H1 (cell line): ENCODE results near the gene L3HYPDH. TPM values are rescaled to one million over a fixed set of nuclear protein-coding genes. Genes with fewer than 3 reads are reported as not detected.

Experiments
- CTCF ChIA-PET: fragments of 300-600 bp; sonication (Branson Sonifier 250); formaldehyde crosslinking; loops from one replicate; lab custom pipeline; 2021; ENCODE audit not compliant: partially characterized antibody; lab: Charles Lee
- POLR2A ChIA-PET: fragments of 300-600 bp; sonication (Branson Sonifier 250); formaldehyde crosslinking; loops from one replicate; lab custom pipeline; 2021; ENCODE audit warnings: inconsistent platforms; ENCODE audit not compliant: partially characterized antibody; lab: Charles Lee
- DNase-seq, 2 experiments: peaks; one replicate each; pipeline versions ENCODE4 v3.0.0 to v3.0.0-alpha.2; 2010 to 2022; ENCODE audit warnings: low spot score in 2 of 2, low read depth in 1 of 2, mixed read lengths in 1 of 2
- FAIRE-seq: peaks from 2 replicates; lab custom pipeline; 2011; peaks lifted over from hg19 to GRCh38; lab: Jason Lieb, UNC
- H2AFZ ChIP-seq: 2 replicates; pipeline ENCODE4 v1.8.1; 2012; ENCODE audit warnings: low read length, inconsistent platforms
- H2AK5ac ChIP-seq: 2 replicates; pipeline ENCODE4 v1.6.1; 2013; ENCODE audit warnings: low read depth, low read length
- H2BK120ac ChIP-seq: replicated peaks from 2 replicates; pipeline ENCODE3; 2013; ENCODE audit warnings: low read depth, low read length, inconsistent platforms
- H2BK12ac ChIP-seq: 2 replicates; pipeline ENCODE4 v1.6.1; 2013; ENCODE audit warnings: low read depth, low read length
- H2BK15ac ChIP-seq: 2 replicates; pipeline ENCODE4 v1.6.1; 2013; ENCODE audit warnings: low read length
- H2BK20ac ChIP-seq: 2 replicates; pipeline ENCODE4 v1.6.1; 2013; ENCODE audit warnings: low read length
- H2BK5ac ChIP-seq: 2 replicates; pipeline ENCODE4 v1.6.1; 2013; ENCODE audit warnings: low read depth, low read length
- H3K14ac ChIP-seq: 2 replicates; pipeline ENCODE4 v1.6.1; 2013; ENCODE audit warnings: inconsistent platforms; ENCODE audit not compliant: insufficient read length
- H3K18ac ChIP-seq: 2 replicates; pipeline ENCODE4 v1.6.1; 2013; ENCODE audit warnings: low read length; ENCODE audit errors: extremely low read depth
- H3K23ac ChIP-seq: 2 replicates; pipeline ENCODE4 v1.6.1; 2013; ENCODE audit warnings: inconsistent platforms; ENCODE audit not compliant: insufficient read length
- H3K23me2 ChIP-seq: 2 replicates; pipeline ENCODE4 v1.6.1; 2013; ENCODE audit warnings: low read depth, low read length
- H3K27ac ChIP-seq: 2 replicates; pipeline ENCODE4 v1.6.1; 2011; ENCODE audit warnings: low read depth, low read length, inconsistent platforms
- H3K27me3 ChIP-seq, 4 experiments: replicated peaks in 1 of 4; 1 replicate in 1 of 4; 2 replicates in 3 of 4; pipeline versions ENCODE4 v1.6.1 to v1.8.1; 2011 to 2013; ENCODE audit warnings: low read length in 3 of 4, mild to moderate bottlenecking in 3 of 4, inconsistent platforms in 2 of 4, mixed read lengths in 2 of 4, moderate library complexity in 1 of 4; ENCODE audit not compliant: control insufficient read depth in 3 of 4, insufficient read depth in 3 of 4; ENCODE audit errors: extremely low read depth in 1 of 4
- H3K36me3 ChIP-seq, 4 experiments: 2 replicates each; pipeline versions ENCODE4 v1.6.1 to v1.8.1; 2011 to 2013; ENCODE audit warnings: mild to moderate bottlenecking in 4 of 4, low read length in 3 of 4, moderate library complexity in 2 of 4, control low read depth in 1 of 4, inconsistent platforms in 1 of 4; ENCODE audit not compliant: insufficient read depth in 4 of 4, control insufficient read depth in 2 of 4
- H3K4ac ChIP-seq: replicated peaks from 2 replicates; pipeline ENCODE3; 2013; ENCODE audit warnings: low read length, low read depth, mixed read lengths, inconsistent platforms; ENCODE audit not compliant: insufficient read length
- H3K4me1 ChIP-seq, 4 experiments: replicated peaks in 1 of 4; 1 replicate in 1 of 4; 2 replicates in 3 of 4; pipeline versions ENCODE4 v1.6.1 to v1.8.1; 2011 to 2013; ENCODE audit warnings: low read length in 3 of 4, inconsistent platforms in 2 of 4, mixed read lengths in 1 of 4; ENCODE audit not compliant: insufficient read depth in 4 of 4, control insufficient read depth in 3 of 4
- H3K4me2 ChIP-seq, 2 experiments: 2 replicates each; pipeline versions ENCODE4 v1.6.1 to v1.8.1; 2011 to 2013; ENCODE audit warnings: low read depth in 2 of 2, low read length in 2 of 2, control low read depth in 1 of 2, inconsistent platforms in 1 of 2, mild to moderate bottlenecking in 1 of 2; ENCODE audit not compliant: insufficient read depth in 1 of 2
- H3K4me3 ChIP-seq, 4 experiments: fragments of 200-600, 300-600 bp in 1 of 4; sonication (generic), shearing (Covaris generic), sonication (Bioruptor Twin) in 1 of 4; 2 replicates each; pipeline versions ENCODE4 v1.5.1 to v1.8.1; 2011 to 2016; ENCODE audit warnings: low read length in 4 of 4, low read depth in 3 of 4, control low read depth in 2 of 4, inconsistent platforms in 2 of 4, mild to moderate bottlenecking in 2 of 4, mixed read lengths in 1 of 4, moderate library complexity in 1 of 4; ENCODE audit not compliant: insufficient read depth in 2 of 4; ENCODE audit errors: extremely low read depth in 1 of 4
- H3K56ac ChIP-seq: replicated peaks from 2 replicates; pipeline ENCODE3; 2013; ENCODE audit warnings: low read depth, mild to moderate bottlenecking, mixed read lengths, low read length, inconsistent platforms; ENCODE audit not compliant: insufficient read length
- H3K79me1 ChIP-seq: 2 replicates; pipeline ENCODE4 v1.6.1; 2013; ENCODE audit warnings: low read depth, low read length, control low read depth
- H3K79me2 ChIP-seq, 2 experiments: 2 replicates each; pipeline versions ENCODE4 v1.6.1 to v1.8.1; 2012 to 2013; ENCODE audit warnings: low read length in 2 of 2, mild to moderate bottlenecking in 2 of 2, inconsistent platforms in 1 of 2; ENCODE audit not compliant: insufficient read depth in 2 of 2, control insufficient read depth in 1 of 2
- H3K9ac ChIP-seq, 4 experiments: replicated peaks in 1 of 4; 1 replicate in 1 of 4; 2 replicates in 3 of 4; pipeline versions ENCODE4 v1.6.1 to v1.8.1; 2011 to 2013; ENCODE audit warnings: low read depth in 3 of 4, low read length in 3 of 4, control low read depth in 2 of 4, mild to moderate bottlenecking in 2 of 4, moderate library complexity in 2 of 4, inconsistent platforms in 1 of 4; ENCODE audit errors: extremely low read depth in 1 of 4
- H3K9me3 ChIP-seq, 2 experiments: 2 replicates each; pipeline versions ENCODE4 v1.6.1 to v1.8.1; 2012 to 2013; ENCODE audit warnings: mild to moderate bottlenecking in 2 of 2, moderate library complexity in 2 of 2, control low read depth in 1 of 2, inconsistent platforms in 1 of 2, low read depth in 1 of 2, low read length in 1 of 2, mixed read lengths in 1 of 2; ENCODE audit not compliant: insufficient read depth in 2 of 2
- H4K20me1 ChIP-seq, 2 experiments: replicated peaks in 1 of 2; 2 replicates each; pipeline versions ENCODE3 to v1.8.1; 2011 to 2013; ENCODE audit warnings: inconsistent platforms in 2 of 2, low read length in 2 of 2, mild to moderate bottlenecking in 1 of 2; ENCODE audit not compliant: insufficient read depth in 2 of 2, control insufficient read depth in 1 of 2
- H4K5ac ChIP-seq: 2 replicates; pipeline ENCODE4 v1.6.1; 2013; ENCODE audit warnings: low read length, low read depth, mixed read lengths, inconsistent platforms; ENCODE audit not compliant: insufficient read length
- H4K8ac ChIP-seq: 2 replicates; pipeline ENCODE4 v1.8.0; 2013; ENCODE audit warnings: mild to moderate bottlenecking, moderate library complexity, low read length, inconsistent platforms; ENCODE audit not compliant: insufficient read depth; ENCODE audit errors: extremely low read depth
- H4K91ac ChIP-seq: replicated peaks from 2 replicates; pipeline ENCODE3; 2013; ENCODE audit warnings: low read length, mixed read lengths, inconsistent platforms; ENCODE audit not compliant: insufficient read length
- BCL11A ChIP-seq, 2 experiments: IDR thresholded peaks; one replicate each; pipeline ENCODE4 v1.6.1; 2011; ENCODE audit warnings: low read depth in 2 of 2, low read length in 2 of 2, mild to moderate bottlenecking in 2 of 2
- CTBP2 ChIP-seq: IDR thresholded peaks from 2 replicates; pipeline ENCODE4 v1.7.0; 2011; ENCODE audit warnings: borderline replicate concordance, mild to moderate bottlenecking, moderate library complexity, mixed read lengths, low read length; ENCODE audit not compliant: insufficient read depth, insufficient read length
- JUND ChIP-seq: IDR thresholded peaks from 2 replicates; pipeline ENCODE4 v1.6.1; 2011; ENCODE audit warnings: mild to moderate bottlenecking, improper control_type of control experiment, low read length
- NANOG ChIP-seq: IDR thresholded peaks from 2 replicates; pipeline ENCODE4 v1.6.1; 2011; ENCODE audit warnings: low read length, low read depth, mild to moderate bottlenecking, inconsistent platforms; ENCODE audit not compliant: insufficient read depth, poor library complexity, severe bottlenecking
- RAD21 ChIP-seq, 2 experiments: IDR thresholded peaks in 1 of 2; conservative IDR thresholded peaks in 1 of 2; 2 replicates each; pipeline ENCODE4 v1.6.1; 2011; ENCODE audit warnings: low read depth in 2 of 2, low read length in 2 of 2, improper control_type of control experiment in 1 of 2, inconsistent platforms in 1 of 2, mild to moderate bottlenecking in 1 of 2, moderate library complexity in 1 of 2
- RBBP5 ChIP-seq: IDR thresholded peaks from 2 replicates; pipeline ENCODE4 v1.7.1; 2012; ENCODE audit warnings: low read depth, mild to moderate bottlenecking, inconsistent platforms, low read length, moderate library complexity, borderline replicate concordance
- RFX5 ChIP-seq: IDR thresholded peaks from 2 replicates; pipeline ENCODE4 v1.6.1; 2011; ENCODE audit warnings: low read depth, low read length, improper control_type of control experiment, borderline replicate concordance
- RNF2 ChIP-seq: fragments of 200-900, 300-1000 bp; sonication (generic); IDR thresholded peaks from 2 replicates; pipeline ENCODE4 v1.7.1; 2016; ENCODE audit warnings: borderline replicate concordance, low read depth, mild to moderate bottlenecking, antibody characterized with exemption, low read length; ENCODE audit not compliant: poor library complexity, severe bottlenecking; ENCODE audit errors: missing control alignments
- SP2 ChIP-seq: IDR thresholded peaks from 2 replicates; pipeline ENCODE4 v1.6.1; 2012; ENCODE audit warnings: mild to moderate bottlenecking, low read length, inconsistent platforms
- WGBS, 2 experiments: shearing (Covaris generic) in 1 of 2; methylation state at CpG; one replicate each; pipeline versions ENCODE4 v1.1.6 to v1.1.7; 2013 to 2015; ENCODE audit warnings: low lambda C conversion rate in 2 of 2, mixed read lengths in 2 of 2, inconsistent platforms in 1 of 2, low coverage in 1 of 2, missing lambda C conversion rate in 1 of 2; ENCODE audit not compliant: insufficient replicate concordance in 2 of 2, insufficient coverage in 1 of 2, insufficient read length in 1 of 2; ENCODE audit errors: extremely low coverage in 1 of 2, missing lambda C conversion rate in 1 of 2; 5-methylcytosine and 5-hydroxymethylcytosine counted together
- polyA plus RNA-seq, 7 experiments: library from polyadenylated mRNA; depleted of rRNA in 3 of 7; stranded (reverse) in 5 of 7; unstranded in 2 of 7; fragments of >200 nt in 5 of 7; fragments of 200-250 nt in 2 of 7; gene quantifications; 1 replicate in 5 of 7; 2 replicates in 1 of 7; 4 replicates in 1 of 7; pipeline versions ENCODE4 v1.2.1 to v1.2.3, GENCODE V29; 2011 to 2013; ENCODE audit warnings: missing spikeins in 2 of 7, mixed read lengths in 2 of 7
- total RNA-seq: library from RNA; stranded (reverse); fragmentation: NEBNext Ultra II Directional; extraction: Animal tissue kit (Norgen Biotek cat#: 25700); gene quantifications from 2 replicates; pipeline ENCODE4 v1.2.1, GENCODE V29; 2021

The L3HYPDH gene
- total and polyA plus RNA-seq, 2 of the 8 experiments (the other 6 are each of a cell fraction or from before 2014, with no cell fraction given), result 11.2 to 15.8 TPM

DNA sequence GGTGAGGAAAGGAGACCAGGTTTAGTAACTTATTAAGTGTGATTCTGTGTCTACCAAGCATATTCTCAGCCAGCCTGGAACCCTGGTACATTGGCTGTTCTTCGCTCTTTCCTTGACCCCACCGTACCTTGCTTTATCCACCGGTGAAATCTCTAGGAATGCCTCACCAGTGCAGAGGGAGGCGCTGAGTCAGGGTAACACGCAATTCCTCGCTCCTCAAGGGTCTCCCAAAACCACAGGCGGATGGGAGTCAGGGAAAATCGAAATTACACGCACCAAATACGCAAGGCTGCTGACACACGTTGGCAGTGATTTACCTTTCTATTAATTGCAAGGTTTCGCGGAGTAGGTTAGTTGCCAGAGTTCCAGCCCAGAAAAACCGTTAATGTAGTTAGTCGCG is 845 bp downstream of the L3HYPDH start:
- H2AFZ ChIP-seq, result peak overlapping the region; percentile 73
- TF ChIP-seq RNF2 (no peak), BCL11A (IDR thresholded peaks at IDR 0.05; ENCODE audit: low read depth in 2 of 2, low read length in 2 of 2) (no peak), RAD21 (IDR thresholded peaks at IDR 0.05 in 1 of 2, conservative IDR thresholded peaks at IDR 0.05 in 1 of 2; ENCODE audit: low read depth in 2 of 2, low read length in 2 of 2) (no peak), JUND (no peak), NANOG (no peak), CTBP2 (no peak), SP2 (no peak), RFX5 (no peak), RBBP5 (no peak)

More for the DNA sequence above, 845 bp downstream of the L3HYPDH start:
- 0 out of 2 replicates have a peak overlapping the region, but pooled peaks have one; percentile 89 for H2BK5ac ChIP-seq
- H3K4me3 ChIP-seq, result peak overlapping the region; percentile 71 to 90 (median 75)
- H3K18ac ChIP-seq, result peak overlapping the region; percentile 91
- peaks cover 7% of the 10 kb centered on the region for H3K23me2 ChIP-seq
- H3K4me2 ChIP-seq, result peak overlapping the region; percentile 89 to 97
- no peaks in the 10 kb centered on the region for H3K27me3 ChIP-seq
- peaks cover 0 to 2% of the 10 kb centered on the region in 2 experiments for H4K20me1 ChIP-seq
- FAIRE-seq (no peak), DNase-seq (no peak)
- POLR2A ChIA-PET, result interaction anchor here (1.1 to 2.3 kb wide), 11 partner anchors 9 to 1186 kb away, joined by 3 to 9 read pairs (median 5); partner anchors contain the start of gene GPR135
- 0 out of 2 replicates have a peak overlapping the region, but pooled peaks have one; percentile 55 for H2BK12ac ChIP-seq
- H2BK15ac ChIP-seq, result peak overlapping the region; percentile 73; the same call in 1 of the 2 replicates
- no peak overlapping the region for H3K4ac ChIP-seq
- no peak overlapping the region for H2AK5ac ChIP-seq
- no peak overlapping the region for H2BK20ac ChIP-seq
- H3K23ac ChIP-seq, result no peak overlapping the region
- no peaks in the 10 kb centered on the region for H3K9me3 ChIP-seq
- no peaks in the 10 kb centered on the region for H3K79me1 ChIP-seq
- no peak overlapping the region for H3K56ac ChIP-seq
- H3K9ac ChIP-seq, result peak overlapping the region; percentile 52 to 72 (median 68)
- peak overlapping the region; percentile 95 for H4K91ac ChIP-seq
- peaks cover 0 to 47% of the 10 kb centered on the region in 2 experiments; a peak in 3 of 4 replicates for H3K79me2 ChIP-seq
- H3K14ac ChIP-seq, result peak overlapping the region; percentile 43
- H3K4me1 ChIP-seq, result peaks cover 0 to 10% (median 3%) of the 10 kb centered on the region in 4 experiments; a peak in 3 of 7 replicates
- H3K27ac ChIP-seq, result 0 out of 2 replicates have a peak overlapping the region, but pooled peaks have one; percentile 82
- CTCF ChIA-PET, result interaction anchor here (1.0 to 2.2 kb wide), 9 partner anchors 9 to 358 kb away, joined by 3 to 6 read pairs (median 4); partner anchors contain the start of gene CCDC175
- peaks cover 3 to 19% (median 5%) of the 10 kb centered on the region in 4 experiments; a peak in 6 of 8 replicates for H3K36me3 ChIP-seq
- H2BK120ac ChIP-seq, result no peak overlapping the region
- 6% methylated on average over 16 of the region's 16 CpGs; no CpG with 5 or more reads in 1 of the 2 experiments for WGBS, 2 experiments
- H4K5ac ChIP-seq, result peak overlapping the region; percentile 96
- H4K8ac ChIP-seq, result no peak overlapping the region
